Measurements from ENCODE around the gene ADH5. TPM values are rescaled to one million over a fixed set of nuclear protein-coding genes. Genes with fewer than 3 reads are reported as not detected.

ADH5 gene
- total and polyA plus RNA-seq, 10 of the 15 experiments (the other 5 are each of a cell fraction or from before 2014, with no cell fraction given): 48.5 to 159 (median 95.3) TPM

DNA sequence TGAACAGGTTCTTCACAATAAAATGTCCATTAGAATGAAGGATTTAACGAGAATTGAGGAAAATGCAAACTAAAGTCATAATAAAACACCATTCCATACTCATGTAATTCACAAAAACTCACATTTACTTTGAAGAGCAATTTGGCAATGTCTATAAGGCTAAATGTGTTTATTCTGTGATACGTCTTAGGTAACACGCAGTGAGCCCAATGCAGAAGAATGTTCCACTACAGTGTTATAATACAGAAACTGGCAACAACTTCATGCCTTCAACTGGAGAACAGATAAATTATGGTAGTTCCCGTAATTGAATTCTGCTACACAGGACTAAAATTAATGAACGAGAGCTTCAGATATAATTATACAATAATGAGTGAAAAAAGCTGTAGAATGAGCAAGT, 17.4 kb downstream of the ADH5 start:
- DNase-seq (ENCODE audit: low read depth, low spot score) (no peak), FAIRE-seq (no peak), ATAC-seq (no peak)
- no peak overlapping the region for H3K9ac ChIP-seq (ENCODE audit: control insufficient read depth, insufficient read depth, low read length)
- no peak overlapping the region for H3K4me2 ChIP-seq (ENCODE audit: control insufficient read depth, insufficient read depth)
- H3K9me3 ChIP-seq (replicated peaks; ENCODE audit: control insufficient read depth, insufficient read depth, low read length): no peaks in the 10 kb centered on the region
- 94% methylated on average over 5 of the region's 5 CpGs for WGBS (ENCODE audit: insufficient coverage, insufficient replicate concordance, low lambda C conversion rate, missing lambda C conversion rate)
- H3K36me3 ChIP-seq (ENCODE audit: control insufficient read depth in 2 of 2, insufficient read depth in 2 of 2, low read length in 1 of 2): peaks cover 0 to 11% of the 10 kb centered on the region in 2 experiments; a peak in 1 of 4 replicates
- H2AFZ ChIP-seq (ENCODE audit: control insufficient read depth, low read depth, low read length): no peak overlapping the region
- no peaks in the 10 kb centered on the region for H3K27me3 ChIP-seq (replicated peaks in 1 of 2; ENCODE audit: control insufficient read depth in 2 of 2, insufficient read depth in 2 of 2, low read length in 1 of 2)
- H3K4me3 ChIP-seq: no peak overlapping the region
- intact Hi-C loops (cut with micrococcal nuclease; ENCODE audit: unreplicated experiment): no loop called here
- TF ChIP-seq, protein P1, sequence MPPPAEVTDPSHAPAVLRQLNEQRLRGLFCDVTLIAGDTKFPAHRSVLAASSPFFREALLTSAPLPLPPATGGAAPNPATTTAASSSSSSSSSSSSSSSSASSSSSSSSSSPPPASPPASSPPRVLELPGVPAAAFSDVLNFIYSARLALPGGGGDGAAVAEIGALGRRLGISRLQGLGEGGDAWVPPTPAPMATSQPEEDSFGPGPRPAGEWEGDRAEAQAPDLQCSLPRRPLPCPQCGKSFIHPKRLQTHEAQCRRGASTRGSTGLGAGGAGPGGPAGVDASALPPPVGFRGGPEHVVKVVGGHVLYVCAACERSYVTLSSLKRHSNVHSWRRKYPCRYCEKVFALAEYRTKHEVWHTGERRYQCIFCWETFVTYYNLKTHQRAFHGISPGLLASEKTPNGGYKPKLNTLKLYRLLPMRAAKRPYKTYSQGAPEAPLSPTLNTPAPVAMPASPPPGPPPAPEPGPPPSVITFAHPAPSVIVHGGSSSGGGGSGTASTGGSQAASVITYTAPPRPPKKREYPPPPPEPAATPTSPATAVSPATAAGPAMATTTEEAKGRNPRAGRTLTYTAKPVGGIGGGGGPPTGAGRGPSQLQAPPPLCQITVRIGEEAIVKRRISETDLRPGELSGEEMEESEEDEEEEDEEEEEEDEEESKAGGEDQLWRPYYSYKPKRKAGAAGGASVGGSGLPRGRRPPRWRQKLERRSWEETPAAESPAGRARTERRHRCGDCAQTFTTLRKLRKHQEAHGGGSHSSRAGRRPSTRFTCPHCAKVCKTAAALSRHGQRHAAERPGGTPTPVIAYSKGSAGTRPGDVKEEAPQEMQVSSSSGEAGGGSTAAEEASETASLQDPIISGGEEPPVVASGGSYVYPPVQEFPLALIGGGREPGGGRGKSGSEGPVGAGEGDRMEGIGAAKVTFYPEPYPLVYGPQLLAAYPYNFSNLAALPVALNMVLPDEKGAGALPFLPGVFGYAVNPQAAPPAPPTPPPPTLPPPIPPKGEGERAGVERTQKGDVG (CRISPR knock-in tag; IDR thresholded peaks at IDR 0.05): no peak
- TF ChIP-seq STAT1 (conservative IDR thresholded peaks at IDR 0.05): no peak
- TF ChIP-seq WRNIP1 (IDR thresholded peaks at IDR 0.05; ENCODE audit: borderline replicate concordance, low read depth, low read length): no peak
- TF ChIP-seq, protein P2, sequence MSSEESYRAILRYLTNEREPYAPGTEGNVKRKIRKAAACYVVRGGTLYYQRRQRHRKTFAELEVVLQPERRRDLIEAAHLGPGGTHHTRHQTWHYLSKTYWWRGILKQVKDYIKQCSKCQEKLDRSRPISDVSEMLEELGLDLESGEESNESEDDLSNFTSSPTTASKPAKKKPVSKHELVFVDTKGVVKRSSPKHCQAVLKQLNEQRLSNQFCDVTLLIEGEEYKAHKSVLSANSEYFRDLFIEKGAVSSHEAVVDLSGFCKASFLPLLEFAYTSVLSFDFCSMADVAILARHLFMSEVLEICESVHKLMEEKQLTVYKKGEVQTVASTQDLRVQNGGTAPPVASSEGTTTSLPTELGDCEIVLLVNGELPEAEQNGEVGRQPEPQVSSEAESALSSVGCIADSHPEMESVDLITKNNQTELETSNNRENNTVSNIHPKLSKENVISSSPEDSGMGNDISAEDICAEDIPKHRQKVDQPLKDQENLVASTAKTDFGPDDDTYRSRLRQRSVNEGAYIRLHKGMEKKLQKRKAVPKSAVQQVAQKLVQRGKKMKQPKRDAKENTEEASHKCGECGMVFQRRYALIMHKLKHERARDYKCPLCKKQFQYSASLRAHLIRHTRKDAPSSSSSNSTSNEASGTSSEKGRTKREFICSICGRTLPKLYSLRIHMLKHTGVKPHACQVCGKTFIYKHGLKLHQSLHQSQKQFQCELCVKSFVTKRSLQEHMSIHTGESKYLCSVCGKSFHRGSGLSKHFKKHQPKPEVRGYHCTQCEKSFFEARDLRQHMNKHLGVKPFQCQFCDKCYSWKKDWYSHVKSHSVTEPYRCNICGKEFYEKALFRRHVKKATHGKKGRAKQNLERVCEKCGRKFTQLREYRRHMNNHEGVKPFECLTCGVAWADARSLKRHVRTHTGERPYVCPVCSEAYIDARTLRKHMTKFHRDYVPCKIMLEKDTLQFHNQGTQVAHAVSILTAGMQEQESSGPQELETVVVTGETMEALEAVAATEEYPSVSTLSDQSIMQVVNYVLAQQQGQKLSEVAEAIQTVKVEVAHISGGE (CRISPR knock-in tag; IDR thresholded peaks at IDR 0.05): no peak
- TF ChIP-seq, protein P3, sequence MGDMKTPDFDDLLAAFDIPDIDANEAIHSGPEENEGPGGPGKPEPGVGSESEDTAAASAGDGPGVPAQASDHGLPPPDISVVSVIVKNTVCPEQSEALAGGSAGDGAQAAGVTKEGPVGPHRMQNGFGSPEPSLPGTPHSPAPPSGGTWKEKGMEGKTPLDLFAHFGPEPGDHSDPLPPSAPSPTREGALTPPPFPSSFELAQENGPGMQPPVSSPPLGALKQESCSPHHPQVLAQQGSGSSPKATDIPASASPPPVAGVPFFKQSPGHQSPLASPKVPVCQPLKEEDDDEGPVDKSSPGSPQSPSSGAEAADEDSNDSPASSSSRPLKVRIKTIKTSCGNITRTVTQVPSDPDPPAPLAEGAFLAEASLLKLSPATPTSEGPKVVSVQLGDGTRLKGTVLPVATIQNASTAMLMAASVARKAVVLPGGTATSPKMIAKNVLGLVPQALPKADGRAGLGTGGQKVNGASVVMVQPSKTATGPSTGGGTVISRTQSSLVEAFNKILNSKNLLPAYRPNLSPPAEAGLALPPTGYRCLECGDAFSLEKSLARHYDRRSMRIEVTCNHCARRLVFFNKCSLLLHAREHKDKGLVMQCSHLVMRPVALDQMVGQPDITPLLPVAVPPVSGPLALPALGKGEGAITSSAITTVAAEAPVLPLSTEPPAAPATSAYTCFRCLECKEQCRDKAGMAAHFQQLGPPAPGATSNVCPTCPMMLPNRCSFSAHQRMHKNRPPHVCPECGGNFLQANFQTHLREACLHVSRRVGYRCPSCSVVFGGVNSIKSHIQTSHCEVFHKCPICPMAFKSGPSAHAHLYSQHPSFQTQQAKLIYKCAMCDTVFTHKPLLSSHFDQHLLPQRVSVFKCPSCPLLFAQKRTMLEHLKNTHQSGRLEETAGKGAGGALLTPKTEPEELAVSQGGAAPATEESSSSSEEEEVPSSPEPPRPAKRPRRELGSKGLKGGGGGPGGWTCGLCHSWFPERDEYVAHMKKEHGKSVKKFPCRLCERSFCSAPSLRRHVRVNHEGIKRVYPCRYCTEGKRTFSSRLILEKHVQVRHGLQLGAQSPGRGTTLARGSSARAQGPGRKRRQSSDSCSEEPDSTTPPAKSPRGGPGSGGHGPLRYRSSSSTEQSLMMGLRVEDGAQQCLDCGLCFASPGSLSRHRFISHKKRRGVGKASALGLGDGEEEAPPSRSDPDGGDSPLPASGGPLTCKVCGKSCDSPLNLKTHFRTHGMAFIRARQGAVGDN (IDR thresholded peaks at IDR 0.05): no peak
- TF ChIP-seq FOXK2 (IDR thresholded peaks at IDR 0.05): no peak
- TF ChIP-seq, protein P4, sequence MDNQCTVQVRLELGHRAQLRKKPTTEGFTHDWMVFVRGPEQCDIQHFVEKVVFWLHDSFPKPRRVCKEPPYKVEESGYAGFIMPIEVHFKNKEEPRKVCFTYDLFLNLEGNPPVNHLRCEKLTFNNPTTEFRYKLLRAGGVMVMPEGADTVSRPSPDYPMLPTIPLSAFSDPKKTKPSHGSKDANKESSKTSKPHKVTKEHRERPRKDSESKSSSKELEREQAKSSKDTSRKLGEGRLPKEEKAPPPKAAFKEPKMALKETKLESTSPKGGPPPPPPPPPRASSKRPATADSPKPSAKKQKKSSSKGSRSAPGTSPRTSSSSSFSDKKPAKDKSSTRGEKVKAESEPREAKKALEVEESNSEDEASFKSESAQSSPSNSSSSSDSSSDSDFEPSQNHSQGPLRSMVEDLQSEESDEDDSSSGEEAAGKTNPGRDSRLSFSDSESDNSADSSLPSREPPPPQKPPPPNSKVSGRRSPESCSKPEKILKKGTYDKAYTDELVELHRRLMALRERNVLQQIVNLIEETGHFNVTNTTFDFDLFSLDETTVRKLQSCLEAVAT (IDR thresholded peaks at IDR 0.05): no peak
- TF ChIP-seq CBFB (IDR thresholded peaks at IDR 0.05; ENCODE audit: low read depth): no peak
- no peak for TF ChIP-seq NRF1 (conservative IDR thresholded peaks at IDR 0.05; ENCODE audit: low read depth, low read length)
- no peak for TF ChIP-seq ZNF274 (IDR thresholded peaks at IDR 0.05; ENCODE audit: insufficient read depth, insufficient read length)
- TF ChIP-seq TBL1XR1 (IDR thresholded peaks at IDR 0.05; ENCODE audit: low read depth, low read length): no peak
- TF ChIP-seq SREBF1 (IDR thresholded peaks at IDR 0.05; ENCODE audit: low read length): no peak
- ChIA-PET SMC1A (ENCODE audit: uncharacterized antibody, unreplicated experiment) (interaction anchor here (1.9 kb wide), 1 partner anchor 15 kb away, joined by 4 read pairs; no protein-coding TSS in a partner anchor), RAD21 (ENCODE audit: unreplicated experiment) (no interaction called here), POLR2A (no interaction called here), CTCF (interaction anchor here (3.3 kb wide), 1 partner anchor 15 kb away, joined by 17 read pairs; no protein-coding TSS in a partner anchor)
- BruUV-seq (replicated peaks): no TSS peak
- no peaks in the 10 kb centered on the region for H3K4me1 ChIP-seq (ENCODE audit: control insufficient read depth, insufficient read depth, low read length)
- H3K27ac ChIP-seq (ENCODE audit: control insufficient read depth, insufficient read depth): no peak overlapping the region
- in situ Hi-C loops (cut with MboI): no loop called here
- H4K20me1 ChIP-seq (ENCODE audit: control insufficient read depth, insufficient read depth): no peaks in the 10 kb centered on the region
- H3K79me2 ChIP-seq (ENCODE audit: control insufficient read depth, insufficient read depth, low read length): no peaks in the 10 kb centered on the region

All from GM12878 (cell line).